Limb (tissue), 2 donors: ENCODE results near the gene SEPHS1.
A peak's percentile ranks its signal among the peaks of the same experiment; 100 is the strongest.
"Not testable (repeated sequence)": the region's sequence is repeated elsewhere in the genome, so short reads cannot be mapped to it uniquely, and the experiment has no call there.

Source experiments
- DNase-seq, 2 donors: peaks; one replicate each; pipeline ENCODE4 v3.0.0-alpha.2; 2016; ENCODE audit errors: extremely low spot score in 2 of 2

Gene SEPHS1

DNA sequence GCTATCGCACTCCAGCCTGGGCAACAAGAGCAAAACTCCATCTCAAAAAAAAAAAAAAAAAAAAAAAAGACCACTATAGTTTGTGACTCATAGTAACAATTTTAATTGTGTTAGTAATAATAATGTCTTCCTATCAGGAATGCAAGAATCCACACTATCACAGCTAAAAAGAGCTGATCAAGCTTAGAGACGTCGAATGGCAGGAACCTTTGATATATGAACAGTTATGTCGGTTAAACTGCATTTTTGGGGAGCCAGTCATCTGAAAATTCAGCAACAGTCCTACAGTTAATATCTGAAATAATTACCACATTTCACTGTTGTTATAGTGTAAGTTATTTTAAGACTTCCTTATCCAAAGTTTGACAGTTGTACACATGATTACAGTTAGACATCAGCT is 57.0 kb downstream of the SEPHS1 start:
- DNase-seq = no peak

DNA sequence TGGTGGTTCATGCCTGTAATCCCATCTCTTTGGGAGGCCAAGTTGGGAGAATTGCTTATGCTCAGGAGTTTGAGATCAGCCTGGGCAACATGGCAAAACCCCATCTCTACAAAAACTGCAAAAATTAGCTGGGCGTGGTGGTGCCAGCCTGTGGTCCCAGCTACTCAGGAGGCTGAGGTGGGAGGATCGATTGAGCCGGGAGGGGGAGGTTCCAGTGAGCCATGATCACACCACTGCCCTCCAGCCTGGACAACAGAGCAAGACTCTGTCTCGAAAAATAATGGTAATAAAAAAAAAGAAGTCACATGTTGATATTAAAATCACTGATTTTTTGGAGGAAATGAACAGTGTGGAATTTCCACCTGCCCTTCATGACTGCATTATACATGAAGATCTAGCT is 64.0 kb downstream of the SEPHS1 start:
- DNase-seq = no peak

- DNase-seq = not testable (repeated sequence)
Observed at GRCh38 chr10:13282348-13282747, 65.7 kb downstream of the SEPHS1 start.

DNA sequence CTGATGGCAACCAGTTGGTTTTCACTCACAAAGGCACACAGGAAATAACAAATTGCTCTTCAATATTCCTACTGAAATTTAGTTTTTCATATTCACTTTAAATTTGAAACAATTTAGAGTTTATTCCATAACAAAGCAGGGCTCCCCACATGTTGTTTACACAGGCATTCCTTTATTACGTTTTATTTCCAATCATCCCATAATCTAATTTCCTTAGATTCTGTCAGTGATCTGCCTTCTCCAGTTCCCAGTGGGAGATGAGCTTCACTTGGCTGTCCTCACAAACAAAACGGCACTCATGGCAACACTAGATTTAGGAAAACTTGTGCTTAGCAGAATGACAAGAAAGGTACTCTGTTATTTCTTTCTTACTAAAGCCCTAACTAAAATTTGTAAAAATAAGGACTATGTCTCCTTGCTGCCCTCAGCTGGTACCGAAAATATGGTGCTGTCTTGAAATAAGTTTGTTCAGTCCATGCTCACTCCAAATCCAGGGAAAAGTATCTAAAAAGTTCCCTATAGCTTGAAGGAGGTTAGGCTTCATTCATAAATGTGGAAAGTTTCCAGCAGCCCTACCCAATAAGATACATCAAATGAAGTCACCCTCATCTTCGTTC is 71.2 kb downstream of the SEPHS1 start:
- peak in 1 of 2 donors; percentile 49 for DNase-seq

- DNase-seq = not testable (repeated sequence)
Observed at GRCh38 chr10:13276146-13276545, 71.9 kb downstream of the SEPHS1 start.

GRCh38 chr10:13272164-13272571 is 75.9 kb downstream of the SEPHS1 start:
- peak; percentile 72 to 86 for DNase-seq

DNA sequence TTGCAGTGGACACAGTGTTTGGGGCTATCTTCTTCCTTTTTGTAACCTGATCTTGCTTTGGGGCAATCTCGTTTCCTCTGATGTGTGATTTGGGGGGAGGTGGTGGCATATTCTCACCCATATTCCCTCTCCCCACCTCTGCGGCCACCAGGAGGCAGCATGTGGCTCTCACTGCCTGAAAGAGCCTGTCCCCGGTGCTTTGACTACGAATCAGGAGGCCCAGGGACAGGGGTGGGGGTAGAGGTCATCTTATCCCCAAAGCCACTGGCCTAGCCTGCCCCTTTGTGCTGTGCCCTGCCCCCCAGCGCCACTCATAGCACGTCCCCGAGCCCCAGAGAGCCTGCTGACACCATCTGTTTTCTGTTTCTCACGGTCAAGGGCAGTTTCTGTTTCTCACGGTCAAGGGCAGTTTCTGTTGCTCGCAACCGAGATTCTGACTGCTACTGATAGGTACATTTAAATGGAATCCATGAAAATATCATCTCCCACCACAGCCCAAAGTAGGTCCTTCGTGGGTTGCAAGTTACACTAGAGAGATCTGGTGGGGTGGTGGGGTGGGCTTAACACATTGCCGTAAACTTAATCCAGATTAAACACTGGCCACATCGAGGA is 76.4 kb downstream of the SEPHS1 start:
- peak; percentile 13 to 36 for DNase-seq

DNA sequence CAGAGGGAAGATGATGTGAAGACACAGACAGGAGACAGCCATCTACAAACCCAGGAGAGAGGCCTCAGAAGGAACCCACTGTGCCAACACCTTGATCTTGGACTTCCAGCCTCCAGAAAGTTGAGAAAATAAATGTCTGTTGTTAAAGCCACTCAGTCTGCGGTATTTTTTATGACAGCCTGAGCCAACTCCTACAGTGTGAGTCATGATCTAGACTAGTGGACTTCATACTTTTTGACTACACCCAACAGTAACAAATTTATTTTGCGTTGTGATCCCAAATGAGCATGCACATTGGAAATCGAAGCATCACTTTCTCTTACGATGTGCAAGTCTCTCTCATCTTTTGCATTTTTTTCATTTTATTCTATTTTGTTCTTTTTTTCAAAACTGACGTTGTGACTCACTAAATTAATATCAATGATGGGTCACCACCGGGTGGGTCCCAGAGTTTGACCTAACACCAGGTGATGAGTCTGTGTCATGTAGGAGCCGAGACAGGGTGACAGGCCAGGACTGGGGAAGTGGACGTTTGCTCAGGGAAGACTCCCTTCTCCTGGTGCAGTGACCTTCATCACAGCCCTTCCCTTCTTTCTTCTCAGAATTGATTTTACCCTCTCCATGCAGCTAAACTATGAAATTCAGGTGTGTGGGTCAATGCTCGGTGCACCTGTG is 77.1 kb downstream of the SEPHS1 start:
- DNase-seq = no peak

GRCh38 chr10:13268841-13269240 is 79.3 kb downstream of the SEPHS1 start:
- DNase-seq = no peak

DNA sequence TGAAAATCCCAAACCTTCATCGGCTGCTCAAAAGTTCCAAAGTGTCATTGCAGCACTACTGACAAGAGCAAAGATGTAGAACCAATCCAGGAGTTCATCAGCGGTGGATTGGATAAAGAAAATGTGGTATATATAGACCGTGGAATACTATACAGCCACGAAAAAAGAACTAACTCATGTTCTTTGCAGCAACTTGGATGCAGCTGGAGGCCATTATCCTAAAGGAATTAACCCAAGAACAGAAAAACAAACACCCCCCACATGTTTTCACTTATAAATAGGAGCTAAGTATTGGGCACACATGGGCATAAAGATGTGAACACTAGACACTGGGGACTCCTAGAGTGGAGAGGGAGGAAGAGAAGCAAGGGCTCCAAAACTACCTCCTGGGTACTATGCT is 79.8 kb downstream of the SEPHS1 start:
- no peak for DNase-seq
